SK-N-SH (cell line): ENCODE measurements around the gene CGB7. TPM values are rescaled to one million over a fixed set of nuclear protein-coding genes. Genes with fewer than 3 reads are reported as not detected.
A peak's percentile ranks its signal among the peaks of the same experiment; 100 is the strongest.

ENCODE experiments used
- CTCF ChIA-PET: fragments of 300-600, 350-600 bp; formaldehyde crosslinking; extraction: SDS; loops from one replicate; lab custom pipeline; 2021; lab: Yijun Ruan, JAX
- POLR2A ChIA-PET: fragments of 350-600 bp; sonication (Branson Sonifier 250); formaldehyde crosslinking; extraction: SDS; loops from one replicate; lab custom pipeline; 2020; ENCODE audit warnings: antibody characterized with exemption, inconsistent platforms; lab: Yijun Ruan, JAX
- DNase-seq: peaks from one replicate; pipeline ENCODE4 v3.0.0; 2012
- H2AFZ ChIP-seq: fragments of 200-600 bp; sonication (generic); 2 replicates; pipeline ENCODE4 v1.8.1; 2016; ENCODE audit warnings: antibody characterized with exemption, mild to moderate bottlenecking, low read depth
- H3F3A ChIP-seq: fragments of 200-600 bp; sonication (generic); replicated peaks from 2 replicates; pipeline ENCODE3; 2016; ENCODE audit warnings: antibody characterized with exemption, mild to moderate bottlenecking; ENCODE audit not compliant: insufficient read depth
- H3K27ac ChIP-seq, 2 experiments: fragments of 200-500 bp in 1 of 2; fragments of 200-600 bp in 1 of 2; sonication (Bioruptor generic) in 1 of 2; sonication (generic), shearing (Covaris generic) in 1 of 2; 2 replicates each; pipeline versions ENCODE4 v1.5.1 to v1.6.1; 2014 to 2016; ENCODE audit warnings: low read depth in 2 of 2, inconsistent platforms in 1 of 2, low read length in 1 of 2, mild to moderate bottlenecking in 1 of 2, mixed read lengths in 1 of 2
- H3K27me3 ChIP-seq: fragments of 200-600 bp; sonication (generic), shearing (Covaris generic); 2 replicates; pipeline ENCODE4 v1.6.1; 2016; ENCODE audit warnings: mixed run types; ENCODE audit not compliant: insufficient read depth
- H3K36me3 ChIP-seq, 2 experiments: fragments of 200-500 bp in 1 of 2; fragments of 200-600 bp in 1 of 2; sonication (Bioruptor generic) in 1 of 2; sonication (generic) in 1 of 2; replicated peaks in 1 of 2; 2 replicates each; pipeline versions ENCODE3 to v1.5.1; 2014 to 2016; ENCODE audit warnings: low read length in 1 of 2, mild to moderate bottlenecking in 1 of 2; ENCODE audit not compliant: insufficient read depth in 2 of 2, control insufficient read depth in 1 of 2
- H3K4me1 ChIP-seq, 2 experiments: fragments of 200-500 bp in 1 of 2; fragments of 200-600 bp in 1 of 2; sonication (Bioruptor generic) in 1 of 2; sonication (generic), shearing (Covaris generic) in 1 of 2; 2 replicates each; pipeline versions ENCODE4 v1.5.1 to v1.6.1; 2014 to 2016; ENCODE audit warnings: low read depth in 1 of 2, low read length in 1 of 2, mixed run types in 1 of 2; ENCODE audit not compliant: insufficient read depth in 2 of 2, control insufficient read depth in 1 of 2
- H3K4me2 ChIP-seq: fragments of 200-600 bp; sonication (generic), shearing (Covaris generic); 2 replicates; pipeline ENCODE4 v1.6.1; 2017; ENCODE audit warnings: mixed run types
- H3K4me3 ChIP-seq, 2 experiments: fragments of 200-500 bp in 1 of 2; fragments of 200-600 bp in 1 of 2; sonication (Bioruptor generic) in 1 of 2; sonication (generic), shearing (Covaris generic) in 1 of 2; 2 replicates each; pipeline versions ENCODE4 v1.5.1 to v1.8.1; 2014 to 2016; ENCODE audit warnings: low read depth in 2 of 2, inconsistent platforms in 1 of 2, low read length in 1 of 2, mild to moderate bottlenecking in 1 of 2, mixed read lengths in 1 of 2, moderate library complexity in 1 of 2
- H3K79me2 ChIP-seq: fragments of 200-600 bp; sonication (generic); 2 replicates; pipeline ENCODE4 v1.8.1; 2017; ENCODE audit warnings: mild to moderate bottlenecking; ENCODE audit not compliant: insufficient read depth
- H3K9ac ChIP-seq: fragments of 200-600 bp; sonication (generic); 2 replicates; pipeline ENCODE4 v1.6.1; 2017; ENCODE audit warnings: mixed run types
- H3K9me2 ChIP-seq: fragments of 200-600 bp; sonication (generic); 2 replicates; pipeline ENCODE4 v1.6.1; 2017; ENCODE audit warnings: mixed run types
- H3K9me3 ChIP-seq: fragments of 200-600 bp; sonication (generic); 2 replicates; pipeline ENCODE4 v1.6.1; 2017; ENCODE audit warnings: mixed run types, mild to moderate bottlenecking, moderate library complexity
- H4K20me1 ChIP-seq: fragments of 200-600 bp; sonication (generic); 2 replicates; pipeline ENCODE4 v1.6.1; 2017; ENCODE audit warnings: mild to moderate bottlenecking, mixed run types; ENCODE audit not compliant: insufficient read depth
- CTCF ChIP-seq: fragments of 200-600 bp; sonication (generic); IDR thresholded peaks from 2 replicates; pipeline ENCODE4 v1.6.1; 2017; ENCODE audit warnings: antibody characterized with exemption, mild to moderate bottlenecking, moderate library complexity
- FOSL2 ChIP-seq: IDR thresholded peaks from 2 replicates; pipeline ENCODE4 v1.4.0; 2012; ENCODE audit warnings: low read depth, mild to moderate bottlenecking, moderate library complexity, borderline replicate concordance
- GABPA ChIP-seq: IDR thresholded peaks from 2 replicates; pipeline ENCODE4 v1.4.0; 2012; ENCODE audit warnings: low read depth, mild to moderate bottlenecking
- GATA2 ChIP-seq: sonication (generic); formaldehyde crosslinking; IDR thresholded peaks from 2 replicates; pipeline ENCODE4 v1.5.0; 2020; ENCODE audit warnings: mild to moderate bottlenecking, missing genetic modification reagents
- MAX ChIP-seq: IDR thresholded peaks from 2 replicates; pipeline ENCODE4 v1.4.0; 2012; ENCODE audit warnings: low read depth
- NRF1 ChIP-seq: IDR thresholded peaks from 2 replicates; pipeline ENCODE4 v1.6.1; 2012; ENCODE audit warnings: low read depth, mild to moderate bottlenecking, low read length
- POLR2AphosphoS5 ChIP-seq: IDR thresholded peaks from 2 replicates; pipeline ENCODE4 v1.6.1; 2012; ENCODE audit warnings: low read depth, low read length
- RAD21 ChIP-seq: IDR thresholded peaks from 2 replicates; pipeline ENCODE4 v1.6.1; 2012; ENCODE audit warnings: mild to moderate bottlenecking, low read length
- RXRA ChIP-seq: IDR thresholded peaks from 2 replicates; pipeline ENCODE4 v1.4.0; 2012; ENCODE audit warnings: low read depth, mild to moderate bottlenecking, borderline replicate concordance
- SMC3 ChIP-seq: IDR thresholded peaks from 2 replicates; pipeline ENCODE4 v1.6.1; 2012; ENCODE audit warnings: low read depth, low read length, improper control_type of control experiment
- USF1 ChIP-seq: IDR thresholded peaks from 2 replicates; pipeline ENCODE4 v1.4.0; 2012; ENCODE audit warnings: low read depth, borderline replicate concordance
- USF2 ChIP-seq: fragments of 150-350 bp; IDR thresholded peaks from 2 replicates; pipeline ENCODE4 v1.6.1; 2017; ENCODE audit warnings: antibody characterized with exemption, low read length, low read depth, borderline replicate concordance
- YY1 ChIP-seq: IDR thresholded peaks from 2 replicates; pipeline ENCODE4 v1.4.0; 2012; ENCODE audit warnings: low read depth, mild to moderate bottlenecking
- ZBTB33 ChIP-seq: IDR thresholded peaks from 2 replicates; pipeline ENCODE4 v1.4.0; 2012; ENCODE audit warnings: low read depth, borderline replicate concordance
- WGBS: methylation state at CpG from one replicate; pipeline ENCODE4 v1.1.6; 2017; ENCODE audit warnings: low lambda C conversion rate; 5-methylcytosine and 5-hydroxymethylcytosine counted together
- polyA plus RNA-seq, 3 experiments: library from polyadenylated mRNA; depleted of rRNA; stranded (reverse); fragments of >200 nt; gene quantifications; 2 replicates each; pipeline ENCODE4 v1.2.3, GENCODE V29; 2012

CGB7 gene
- polyA plus RNA-seq, 1 of the 3 experiments (the other 2 are of a cell fraction) = 2.0 TPM

GRCh38 chr19:49098795-49099194 is 41.2 kb upstream of the CGB7 start (continued):
- TF ChIP-seq ZBTB33 (no peak), RXRA (no peak), YY1 (no peak), MAX (no peak), POLR2AphosphoS5 (no peak)
- TF ChIP-seq, all 33 proteins: peak for 0

- no peak overlapping the region for H3K9ac ChIP-seq
- 50% methylated on average over 7 of the region's 8 CpGs for WGBS
- no peak overlapping the region for H3K4me2 ChIP-seq
- peaks cover 75% of the 10 kb centered on the region for H3K79me2 ChIP-seq
- no peaks in the 10 kb centered on the region for H3K27me3 ChIP-seq
- no peaks in the 10 kb centered on the region for H3K9me3 ChIP-seq
- no peaks in the 10 kb centered on the region for H3K9me2 ChIP-seq
- CTCF ChIA-PET = interaction anchor here (0.6 to 7.5 kb wide), 57 partner anchors 9 to 334 kb away, joined by 3 to 87 read pairs (median 6); partner anchors contain the start of genes CGB7, GFY, GYS1 and HRC
- POLR2A ChIA-PET = interaction anchor here (0.7 to 1.1 kb wide), 4 partner anchors 9 to 101 kb away, joined by 3 to 4 read pairs (median 4); no protein-coding TSS in a partner anchor
- H2AFZ ChIP-seq = no peak overlapping the region
- H4K20me1 ChIP-seq = peaks cover 76% of the 10 kb centered on the region
- peaks cover 28% of the 10 kb centered on the region for H3F3A ChIP-seq
- no peaks in the 10 kb centered on the region for H3K4me1 ChIP-seq
- H3K27ac ChIP-seq = peak overlapping the region in 1 of 2 experiments; percentile 22; a peak in 1 of 4 replicates
- peaks cover 55 to 64% of the 10 kb centered on the region in 2 experiments for H3K36me3 ChIP-seq
- TF ChIP-seq GATA2 (no peak), USF1 (no peak), RAD21 (peak; percentile 83), FOSL2 (no peak), USF2 (no peak), GABPA (no peak), MAX (no peak), POLR2AphosphoS5 (no peak), NRF1 (no peak), SMC3 (peak; percentile 64), CTCF (peak; percentile 99)
- DNase-seq = peak; percentile 87
- H3K4me3 ChIP-seq = peak overlapping the region in 1 of 2 experiments; percentile 45; a peak in 1 of 4 replicates
Observed at GRCh38 chr19:49097453-49098288, 40.1 kb upstream of the CGB7 start.
